ENCODE measurements around the gene GOLGA7B. TPM values are rescaled to one million over a fixed set of nuclear protein-coding genes. Genes with fewer than 3 reads are reported as not detected.

GOLGA7B gene
- total and polyA plus RNA-seq, 2 of the 4 experiments (the other 2 are of a cell fraction), result not detected

DNA sequence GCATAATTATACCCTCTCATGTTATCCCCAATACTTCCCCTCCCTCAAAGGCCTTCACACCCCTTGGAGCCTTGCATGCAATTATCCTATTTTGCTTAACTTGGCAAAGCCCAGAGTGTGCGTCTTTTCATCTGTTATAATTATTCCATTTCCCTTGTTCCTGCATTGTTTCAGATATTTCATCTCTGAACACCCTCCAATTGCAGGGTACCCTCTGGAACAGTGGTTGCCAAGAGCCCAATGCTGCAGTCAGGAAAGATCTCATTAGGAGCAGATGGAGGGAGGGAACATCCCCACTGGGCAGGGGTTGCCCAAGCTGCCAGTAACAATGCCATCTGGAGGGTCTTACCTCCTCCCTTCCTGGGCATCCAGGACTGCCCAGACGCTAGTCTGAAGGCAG, 18.4 kb upstream of the GOLGA7B start:
- DNase-seq, result no peak
- no peak for TF ChIP-seq BHLHE40 (IDR thresholded peaks at IDR 0.05; ENCODE audit: low read depth, low read length)
- no peak for TF ChIP-seq MAZ (IDR thresholded peaks at IDR 0.05; ENCODE audit: borderline replicate concordance, low read depth, low read length)
- TF ChIP-seq MAFK (IDR thresholded peaks at IDR 0.05; ENCODE audit: low read depth, low read length), result no peak
- TF ChIP-seq, protein P1, sequence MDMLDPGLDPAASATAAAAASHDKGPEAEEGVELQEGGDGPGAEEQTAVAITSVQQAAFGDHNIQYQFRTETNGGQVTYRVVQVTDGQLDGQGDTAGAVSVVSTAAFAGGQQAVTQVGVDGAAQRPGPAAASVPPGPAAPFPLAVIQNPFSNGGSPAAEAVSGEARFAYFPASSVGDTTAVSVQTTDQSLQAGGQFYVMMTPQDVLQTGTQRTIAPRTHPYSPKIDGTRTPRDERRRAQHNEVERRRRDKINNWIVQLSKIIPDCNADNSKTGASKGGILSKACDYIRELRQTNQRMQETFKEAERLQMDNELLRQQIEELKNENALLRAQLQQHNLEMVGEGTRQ (IDR thresholded peaks at IDR 0.05; ENCODE audit: low read depth, low read length), result no peak
- H3K4me2 ChIP-seq (ENCODE audit: low read depth, low read length), result no peak overlapping the region
- H4K91ac ChIP-seq (ENCODE audit: insufficient read depth, low read depth, low read length), result no peak overlapping the region
- H3K56ac ChIP-seq (ENCODE audit: extremely low read depth, insufficient read depth, low read length), result no peak overlapping the region
- H4K8ac ChIP-seq (ENCODE audit: low read depth in 2 of 2, low read length in 2 of 2), result no peak overlapping the region
- H4K5ac ChIP-seq (ENCODE audit: low read depth, low read length), result no peak overlapping the region
- H3K23ac ChIP-seq (ENCODE audit: low read depth, low read length), result no peak overlapping the region
- no peaks in the 10 kb centered on the region for H3K9me3 ChIP-seq (ENCODE audit: control insufficient read depth, insufficient read depth, low read length)
- peaks cover 29% of the 10 kb centered on the region for H3K27me3 ChIP-seq (ENCODE audit: control insufficient read depth, insufficient read depth, low read length)
- H3K14ac ChIP-seq (replicated peaks; ENCODE audit: low read depth, low read length), result no peak overlapping the region
- H3K18ac ChIP-seq (ENCODE audit: low read depth, low read length), result no peak overlapping the region
- no peak overlapping the region for H3K27ac ChIP-seq (ENCODE audit: insufficient read depth, low read length)
- H2BK15ac ChIP-seq (ENCODE audit: low read depth, low read length), result no peak overlapping the region
- no peak overlapping the region for H3K4ac ChIP-seq (ENCODE audit: low read depth, low read length)
- no peaks in the 10 kb centered on the region for H3K79me1 ChIP-seq (ENCODE audit: low read depth in 1 of 2, low read length in 2 of 2)
- no peak overlapping the region for H2AFZ ChIP-seq (replicated peaks; ENCODE audit: low read length, poor library complexity)
- no peak overlapping the region for H3K4me3 ChIP-seq (ENCODE audit: insufficient read depth, low read depth, low read length)
- ATAC-seq (ENCODE audit: low read depth), result no peak
- ChIA-PET CTCF (no interaction called here), POLR2A (ENCODE audit: unreplicated experiment) (no interaction called here)
- no peak overlapping the region for H2BK5ac ChIP-seq (ENCODE audit: low read depth, low read length, poor library complexity, severe bottlenecking)
- no peak overlapping the region for H2BK20ac ChIP-seq (ENCODE audit: low read depth, low read length)
- WGBS, 2 experiments (ENCODE audit: extremely low coverage in 2 of 2, insufficient read length in 1 of 2), result 40% methylated on average over 1 of the region's 2 CpGs; no CpG with 5 or more reads in 1 of the 2 experiments
- intact Hi-C loops (cut with micrococcal nuclease), result no loop called here
- BruUV-seq (replicated peaks), result no TSS peak
- no peak overlapping the region for H3K9ac ChIP-seq (ENCODE audit: low read depth, low read length)
- no peaks in the 10 kb centered on the region for H3K9me1 ChIP-seq (ENCODE audit: insufficient read depth, low read length)
- H3K36me3 ChIP-seq (ENCODE audit: control insufficient read depth, insufficient read depth, low read length), result no peaks in the 10 kb centered on the region
- no peak overlapping the region for H2BK120ac ChIP-seq (ENCODE audit: low read depth, low read length)
- no peaks in the 10 kb centered on the region for H4K20me1 ChIP-seq (ENCODE audit: insufficient read depth, low read length)
- in situ Hi-C loops (cut with MboI; ENCODE audit: low sequenced_read_pairs), result no loop called here
- dilution Hi-C loops (cut with HindIII; ENCODE audit: low sequenced_read_pairs, unreplicated experiment), result no loop called here
- H2AK9ac ChIP-seq (replicated peaks; ENCODE audit: low read depth, low read length, poor library complexity), result no peak overlapping the region
- no peaks in the 10 kb centered on the region for H3K4me1 ChIP-seq (ENCODE audit: control insufficient read depth, insufficient read depth, low read length)
- H2AK5ac ChIP-seq (ENCODE audit: low read depth, low read length), result no peak overlapping the region
